Mesenchymal stem cell (in vitro differentiated cells and primary cell): Measurements from ENCODE around the gene CLEC18A.
"Not testable (repeated sequence)": the region's sequence is repeated elsewhere in the genome, so short reads cannot be mapped to it uniquely, and the experiment has no call there.

Experiments used
- DNase-seq: peaks from one replicate; pipeline ENCODE4 v3.0.0-alpha.2; 2013
- H2AFZ ChIP-seq: one replicate; pipeline ENCODE4 v1.6.1; 2013; ENCODE audit warnings: low read depth, mild to moderate bottlenecking, control low read depth, inconsistent platforms, low read length, moderate library complexity
- H2AK5ac ChIP-seq: 2 replicates; pipeline ENCODE4 v1.6.1; 2013; ENCODE audit warnings: low read length, moderate library complexity, mild to moderate bottlenecking, inconsistent platforms; ENCODE audit not compliant: severe bottlenecking
- H2BK120ac ChIP-seq: one replicate; pipeline ENCODE4 v1.6.1; 2013; ENCODE audit warnings: low read depth, mild to moderate bottlenecking, inconsistent platforms, low read length, moderate library complexity
- H2BK12ac ChIP-seq, 2 experiments: one replicate each; pipeline ENCODE4 v1.6.1; 2013; ENCODE audit warnings: inconsistent platforms in 2 of 2, low read length in 2 of 2, mild to moderate bottlenecking in 2 of 2, moderate library complexity in 2 of 2, control low read depth in 1 of 2
- H2BK15ac ChIP-seq: one replicate; pipeline ENCODE4 v1.6.1; 2013; ENCODE audit warnings: mild to moderate bottlenecking, low read depth, inconsistent platforms; ENCODE audit not compliant: poor library complexity, severe bottlenecking
- H2BK5ac ChIP-seq: 2 replicates; pipeline ENCODE4 v1.6.1; 2013; ENCODE audit warnings: low read depth, mild to moderate bottlenecking, low read length, control low read depth, inconsistent platforms; ENCODE audit not compliant: poor library complexity, severe bottlenecking
- H3K14ac ChIP-seq, 2 experiments: one replicate each; pipeline ENCODE4 v1.6.1; 2013; ENCODE audit warnings: inconsistent platforms in 2 of 2, low read length in 2 of 2, control low read depth in 1 of 2, mild to moderate bottlenecking in 1 of 2, moderate library complexity in 1 of 2
- H3K18ac ChIP-seq, 2 experiments: one replicate each; pipeline ENCODE4 v1.6.1; 2013; ENCODE audit warnings: inconsistent platforms in 2 of 2, low read length in 2 of 2, control low read depth in 1 of 2, low read depth in 1 of 2, mild to moderate bottlenecking in 1 of 2
- H3K23ac ChIP-seq, 2 experiments: one replicate each; pipeline ENCODE4 v1.6.1; 2013; ENCODE audit warnings: inconsistent platforms in 2 of 2, low read length in 2 of 2, mild to moderate bottlenecking in 2 of 2, moderate library complexity in 2 of 2, control low read depth in 1 of 2
- H3K27ac ChIP-seq: 2 replicates; pipeline ENCODE4 v1.5.1; 2013; ENCODE audit warnings: mild to moderate bottlenecking, moderate library complexity, low read length, control low read depth, inconsistent platforms; ENCODE audit not compliant: poor library complexity, severe bottlenecking
- H3K27me3 ChIP-seq, 2 experiments: 2 replicates each; pipeline versions ENCODE4 v1.6.1 to v1.7.0; 2013; ENCODE audit warnings: low read length in 2 of 2, mild to moderate bottlenecking in 2 of 2, moderate library complexity in 2 of 2, control low read depth in 1 of 2, inconsistent platforms in 1 of 2; ENCODE audit not compliant: control insufficient read depth in 1 of 2, insufficient read depth in 1 of 2
- H3K36me3 ChIP-seq, 2 experiments: 2 replicates each; pipeline versions ENCODE4 v1.6.1 to v1.7.0; 2013; ENCODE audit warnings: low read length in 2 of 2, control low read depth in 1 of 2, inconsistent platforms in 1 of 2, low read depth in 1 of 2, mild to moderate bottlenecking in 1 of 2; ENCODE audit not compliant: insufficient read depth in 2 of 2, control insufficient read depth in 1 of 2
- H3K4ac ChIP-seq, 2 experiments: one replicate each; pipeline ENCODE4 v1.6.1; 2013; ENCODE audit warnings: inconsistent platforms in 2 of 2, low read length in 2 of 2, mild to moderate bottlenecking in 2 of 2, moderate library complexity in 2 of 2, control low read depth in 1 of 2, low read depth in 1 of 2
- H3K4me1 ChIP-seq: 2 replicates; pipeline ENCODE4 v1.6.1; 2013; ENCODE audit warnings: low read depth, low read length, control low read depth; ENCODE audit not compliant: control insufficient read depth, insufficient read depth
- H3K4me2 ChIP-seq: 2 replicates; pipeline ENCODE4 v1.6.1; 2013; ENCODE audit warnings: low read length, mild to moderate bottlenecking, inconsistent platforms; ENCODE audit not compliant: poor library complexity, severe bottlenecking
- H3K4me3 ChIP-seq, 2 experiments: 2 replicates each; pipeline versions ENCODE4 v1.5.1 to v1.7.0; 2013; ENCODE audit warnings: low read length in 2 of 2, mild to moderate bottlenecking in 2 of 2, control low read depth in 1 of 2, low read depth in 1 of 2; ENCODE audit not compliant: insufficient read depth in 1 of 2
- H3K79me1 ChIP-seq: replicated peaks from 2 replicates; pipeline ENCODE4 v1.6.1; 2013; ENCODE audit warnings: mild to moderate bottlenecking, control low read depth, low read length, inconsistent platforms; ENCODE audit not compliant: poor library complexity, severe bottlenecking
- H3K9ac ChIP-seq: 2 replicates; pipeline ENCODE4 v1.7.0; 2013; ENCODE audit warnings: mild to moderate bottlenecking, low read length, moderate library complexity
- H3K9me3 ChIP-seq: 2 replicates; pipeline ENCODE4 v1.7.0; 2013; ENCODE audit warnings: mild to moderate bottlenecking, low read length; ENCODE audit not compliant: control insufficient read depth
- H4K8ac ChIP-seq: one replicate; pipeline ENCODE4 v1.6.1; 2013; ENCODE audit warnings: inconsistent platforms, mild to moderate bottlenecking, low read length, moderate library complexity
- H4K91ac ChIP-seq: one replicate; pipeline ENCODE4 v1.6.1; 2013; ENCODE audit warnings: mild to moderate bottlenecking, low read length, inconsistent platforms
- WGBS: methylation state at CpG from one replicate; pipeline ENCODE4 v1.1.7; 2013; ENCODE audit warnings: mixed read lengths; 5-methylcytosine and 5-hydroxymethylcytosine counted together

The CLEC18A gene

DNA sequence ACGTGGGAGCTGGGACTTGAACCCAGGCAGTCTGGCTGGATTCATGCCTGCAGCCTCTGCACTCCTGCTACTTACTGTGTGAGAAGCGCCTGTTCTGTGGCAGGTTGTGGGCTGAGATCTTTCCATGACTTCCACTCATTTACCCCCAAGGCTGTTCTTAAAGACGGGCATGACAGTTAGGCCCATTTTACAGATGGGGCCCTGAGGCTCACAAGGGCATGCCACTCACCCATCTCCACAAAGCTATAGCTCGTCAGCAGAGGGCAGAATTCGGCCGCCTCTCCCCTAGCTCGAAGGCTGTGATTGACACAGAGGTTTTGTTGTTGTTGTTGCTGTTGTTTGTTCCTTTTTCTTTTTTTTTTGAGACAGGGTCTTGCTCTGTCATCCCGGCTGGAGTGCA lies 21.8 kb downstream of the CLEC18A start:
- DNase-seq, H3K23ac ChIP-seq, H3K18ac ChIP-seq, H3K9me3 ChIP-seq, H2BK15ac ChIP-seq, H3K27me3 ChIP-seq, H3K27ac ChIP-seq, H3K36me3 ChIP-seq, H3K79me1 ChIP-seq, H2AK5ac ChIP-seq, H3K14ac ChIP-seq, H3K4ac ChIP-seq, H4K8ac ChIP-seq, H3K4me1 ChIP-seq, H2BK120ac ChIP-seq, H3K9ac ChIP-seq, H4K91ac ChIP-seq, H3K4me2 ChIP-seq, H2BK12ac ChIP-seq, H2AFZ ChIP-seq, H3K4me3 ChIP-seq, H2BK5ac ChIP-seq: not testable (repeated sequence)
- WGBS = 80% methylated on average over 1 of the region's 8 CpGs

DNA sequence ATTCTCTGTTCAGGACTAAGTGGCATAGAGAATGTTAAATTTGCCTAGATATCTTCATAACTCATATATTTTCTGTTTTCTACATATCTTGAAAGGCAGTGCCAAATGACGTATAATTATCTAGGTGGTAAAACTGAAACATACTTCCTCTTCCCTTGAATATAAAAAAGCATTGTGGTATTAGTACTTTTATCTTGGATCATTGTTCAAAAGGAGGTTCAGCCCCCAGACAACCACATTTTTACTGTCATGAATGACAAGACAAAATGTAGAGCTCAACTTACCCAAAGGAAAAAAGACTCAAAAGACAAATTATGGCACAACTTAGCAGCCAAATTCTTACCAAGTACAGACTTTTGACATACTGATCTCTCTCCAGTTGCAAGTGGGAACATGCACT lies 34.1 kb downstream of the CLEC18A start:
- peaks cover 5 to 13% of the 10 kb centered on the region in 2 experiments for H3K36me3 ChIP-seq
- H2AK5ac ChIP-seq, H2AFZ ChIP-seq, H3K4me2 ChIP-seq, H3K27me3 ChIP-seq, H3K4me1 ChIP-seq, H3K23ac ChIP-seq, H3K9me3 ChIP-seq, H3K4ac ChIP-seq, H3K18ac ChIP-seq, H2BK120ac ChIP-seq, H3K9ac ChIP-seq, H2BK5ac ChIP-seq, DNase-seq, H4K91ac ChIP-seq, H3K27ac ChIP-seq, H3K79me1 ChIP-seq, H2BK12ac ChIP-seq, H3K14ac ChIP-seq, H4K8ac ChIP-seq, H3K4me3 ChIP-seq, H2BK15ac ChIP-seq: not testable (repeated sequence)
- no CpG with 5 or more reads among the region's 1 CpG for WGBS

DNA sequence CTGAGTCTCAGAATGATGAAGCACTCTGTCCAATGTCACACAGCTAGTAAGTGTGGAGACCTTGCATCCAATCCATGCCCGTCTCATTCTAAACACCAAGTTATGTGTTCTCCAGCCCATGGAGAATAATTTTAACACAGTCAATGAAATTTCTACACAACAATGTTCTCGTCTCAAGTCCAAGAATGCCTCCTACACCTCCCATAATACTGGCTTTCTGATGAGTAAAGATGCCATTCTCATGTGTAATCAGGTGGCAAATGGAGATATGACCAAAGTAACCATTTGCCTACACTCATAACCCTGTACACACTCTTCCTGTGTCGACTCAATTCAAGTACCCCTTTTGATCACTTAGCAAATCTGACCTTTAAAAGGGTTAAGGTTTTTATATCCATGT lies 46.8 kb downstream of the CLEC18A start:
- H3K4me2 ChIP-seq, H3K27me3 ChIP-seq, H2AK5ac ChIP-seq, H2BK15ac ChIP-seq, H2AFZ ChIP-seq, H3K9ac ChIP-seq, DNase-seq, H3K4me3 ChIP-seq, H2BK5ac ChIP-seq, H3K18ac ChIP-seq, H3K79me1 ChIP-seq, H2BK120ac ChIP-seq, H4K8ac ChIP-seq, H4K91ac ChIP-seq, H3K27ac ChIP-seq, H3K9me3 ChIP-seq, H3K4ac ChIP-seq, H3K14ac ChIP-seq, H2BK12ac ChIP-seq, H3K4me1 ChIP-seq, H3K23ac ChIP-seq: not testable (repeated sequence)
- peaks cover 13 to 22% of the 10 kb centered on the region in 2 experiments for H3K36me3 ChIP-seq
- WGBS = 86% methylated on average over 1 of the region's 3 CpGs

DNA sequence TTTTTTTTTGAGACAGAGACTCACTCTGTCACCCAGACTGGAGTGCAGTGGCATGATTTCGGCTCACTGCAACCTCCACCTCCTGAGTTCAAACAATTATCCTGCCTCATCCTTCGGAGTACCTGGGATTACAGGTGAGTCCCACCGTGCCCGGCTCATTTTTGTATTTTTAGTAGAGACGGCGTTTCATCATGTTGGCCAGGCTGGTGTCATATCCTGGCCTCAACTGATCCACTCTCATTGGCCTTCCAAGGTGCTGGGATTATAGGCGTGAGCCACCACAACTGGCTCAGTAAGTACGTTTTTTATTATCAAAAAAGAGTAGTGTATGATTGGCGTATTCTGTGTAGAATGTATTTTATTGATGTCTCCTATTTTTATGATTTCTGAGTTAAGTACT lies 48.7 kb downstream of the CLEC18A start:
- not testable (repeated sequence) for H2BK5ac ChIP-seq, H3K4me2 ChIP-seq, H3K27me3 ChIP-seq, H2AK5ac ChIP-seq, H3K23ac ChIP-seq, H2BK12ac ChIP-seq, DNase-seq, H2AFZ ChIP-seq, H3K4ac ChIP-seq, H3K9me3 ChIP-seq, H3K79me1 ChIP-seq, H3K4me3 ChIP-seq, H3K4me1 ChIP-seq, H3K27ac ChIP-seq, H2BK15ac ChIP-seq, H3K18ac ChIP-seq, H4K91ac ChIP-seq, H2BK120ac ChIP-seq, H3K14ac ChIP-seq, H4K8ac ChIP-seq, H3K9ac ChIP-seq
- 96% methylated on average over 9 of the region's 9 CpGs for WGBS
- peaks cover 13 to 15% of the 10 kb centered on the region in 2 experiments for H3K36me3 ChIP-seq
